Lower leg skin (tissue), 3 donors: ENCODE data around the gene TRAPPC4.

Source experiments
- POLR2A ChIP-seq, 2 donors: fragments of 450-650 bp; IDR thresholded peaks; one replicate each; pipeline ENCODE4 v1.6.1; 2016 to 2017; ENCODE audit warnings: antibody characterized with exemption in 2 of 2, mild to moderate bottlenecking in 1 of 2, moderate library complexity in 1 of 2
- TF ChIP-seq, protein P1 (sequence below), 3 donors: fragments of 450-650 bp; IDR thresholded peaks; one replicate each; pipeline ENCODE4 v1.5.1; 2016; ENCODE audit warnings: antibody characterized with exemption in 3 of 3, mild to moderate bottlenecking in 3 of 3, moderate library complexity in 2 of 3

- no peak for TF ChIP-seq POLR2A (IDR thresholded peaks at IDR 0.05)
- TF ChIP-seq, protein P1, sequence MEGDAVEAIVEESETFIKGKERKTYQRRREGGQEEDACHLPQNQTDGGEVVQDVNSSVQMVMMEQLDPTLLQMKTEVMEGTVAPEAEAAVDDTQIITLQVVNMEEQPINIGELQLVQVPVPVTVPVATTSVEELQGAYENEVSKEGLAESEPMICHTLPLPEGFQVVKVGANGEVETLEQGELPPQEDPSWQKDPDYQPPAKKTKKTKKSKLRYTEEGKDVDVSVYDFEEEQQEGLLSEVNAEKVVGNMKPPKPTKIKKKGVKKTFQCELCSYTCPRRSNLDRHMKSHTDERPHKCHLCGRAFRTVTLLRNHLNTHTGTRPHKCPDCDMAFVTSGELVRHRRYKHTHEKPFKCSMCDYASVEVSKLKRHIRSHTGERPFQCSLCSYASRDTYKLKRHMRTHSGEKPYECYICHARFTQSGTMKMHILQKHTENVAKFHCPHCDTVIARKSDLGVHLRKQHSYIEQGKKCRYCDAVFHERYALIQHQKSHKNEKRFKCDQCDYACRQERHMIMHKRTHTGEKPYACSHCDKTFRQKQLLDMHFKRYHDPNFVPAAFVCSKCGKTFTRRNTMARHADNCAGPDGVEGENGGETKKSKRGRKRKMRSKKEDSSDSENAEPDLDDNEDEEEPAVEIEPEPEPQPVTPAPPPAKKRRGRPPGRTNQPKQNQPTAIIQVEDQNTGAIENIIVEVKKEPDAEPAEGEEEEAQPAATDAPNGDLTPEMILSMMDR (IDR thresholded peaks at IDR 0.05), result no peak
These were observed 11.4 kb downstream of the TRAPPC4 start for GRCh38 chr11:119030029-119030328.
